ENCODE results near the gene VPS13A. TPM values are rescaled to one million over a fixed set of nuclear protein-coding genes. Genes with fewer than 3 reads are reported as not detected.

Gene VPS13A
- total RNA-seq, 1 experiment from 2014 or later: 32.2 TPM

GRCh38 chr9:77450085-77450475 is 272.7 kb downstream of the VPS13A start:
- DNase-seq (ENCODE audit: low spot score): no peak
- TF ChIP-seq, protein P1, sequence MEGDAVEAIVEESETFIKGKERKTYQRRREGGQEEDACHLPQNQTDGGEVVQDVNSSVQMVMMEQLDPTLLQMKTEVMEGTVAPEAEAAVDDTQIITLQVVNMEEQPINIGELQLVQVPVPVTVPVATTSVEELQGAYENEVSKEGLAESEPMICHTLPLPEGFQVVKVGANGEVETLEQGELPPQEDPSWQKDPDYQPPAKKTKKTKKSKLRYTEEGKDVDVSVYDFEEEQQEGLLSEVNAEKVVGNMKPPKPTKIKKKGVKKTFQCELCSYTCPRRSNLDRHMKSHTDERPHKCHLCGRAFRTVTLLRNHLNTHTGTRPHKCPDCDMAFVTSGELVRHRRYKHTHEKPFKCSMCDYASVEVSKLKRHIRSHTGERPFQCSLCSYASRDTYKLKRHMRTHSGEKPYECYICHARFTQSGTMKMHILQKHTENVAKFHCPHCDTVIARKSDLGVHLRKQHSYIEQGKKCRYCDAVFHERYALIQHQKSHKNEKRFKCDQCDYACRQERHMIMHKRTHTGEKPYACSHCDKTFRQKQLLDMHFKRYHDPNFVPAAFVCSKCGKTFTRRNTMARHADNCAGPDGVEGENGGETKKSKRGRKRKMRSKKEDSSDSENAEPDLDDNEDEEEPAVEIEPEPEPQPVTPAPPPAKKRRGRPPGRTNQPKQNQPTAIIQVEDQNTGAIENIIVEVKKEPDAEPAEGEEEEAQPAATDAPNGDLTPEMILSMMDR (conservative IDR thresholded peaks at IDR 0.05; ENCODE audit: low read depth, low read length): no peak
- no peak for TF ChIP-seq EZH2 (IDR thresholded peaks at IDR 0.05; ENCODE audit: borderline replicate concordance, low read depth, low read length, poor library complexity, severe bottlenecking)
- CTCF ChIA-PET: interaction anchor here (1.2 kb wide), 1 partner anchor 17 kb away, joined by 3 read pairs; no protein-coding TSS in a partner anchor
- H3K36me3 ChIP-seq (ENCODE audit: insufficient read depth, low read length, poor library complexity, severe bottlenecking): no peaks in the 10 kb centered on the region
- BruUV-seq (replicated peaks): no TSS peak
- H3K4me1 ChIP-seq (ENCODE audit: insufficient read depth, low read length, poor library complexity, severe bottlenecking): peaks cover 12% of the 10 kb centered on the region
- H3K27me3 ChIP-seq (replicated peaks; ENCODE audit: insufficient read depth, low read depth, low read length, poor library complexity): no peaks in the 10 kb centered on the region
- intact Hi-C loops (cut with micrococcal nuclease; ENCODE audit: unreplicated experiment): no loop called here
- no peak overlapping the region for H3K4me3 ChIP-seq (ENCODE audit: low read depth, low read length, poor library complexity, severe bottlenecking)
- H3K9me3 ChIP-seq (ENCODE audit: low read depth, low read length, poor library complexity, severe bottlenecking): no peaks in the 10 kb centered on the region
- POLR2A ChIA-PET (ENCODE audit: low non-redundant PET): no interaction called here
- H3K27ac ChIP-seq (ENCODE audit: low read depth, low read length, poor library complexity, severe bottlenecking): no peak overlapping the region

- ChIA-PET CTCF (no interaction called here), POLR2A (ENCODE audit: low non-redundant PET) (no interaction called here)
- Histone ChIP-seq H3K27ac (ENCODE audit: low read depth, low read length, poor library complexity, severe bottlenecking) (no peak overlapping the region), H3K27me3 (replicated peaks; ENCODE audit: insufficient read depth, low read depth, low read length, poor library complexity) (no peaks in the 10 kb centered on the region), H3K4me3 (ENCODE audit: low read depth, low read length, poor library complexity, severe bottlenecking) (no peak overlapping the region), H3K36me3 (ENCODE audit: insufficient read depth, low read length, poor library complexity, severe bottlenecking) (no peaks in the 10 kb centered on the region), H3K9me3 (ENCODE audit: low read depth, low read length, poor library complexity, severe bottlenecking) (no peaks in the 10 kb centered on the region), H3K4me1 (ENCODE audit: insufficient read depth, low read length, poor library complexity, severe bottlenecking) (peaks cover 12% of the 10 kb centered on the region)
- no TSS peak for BruUV-seq (replicated peaks)
- intact Hi-C loops (cut with micrococcal nuclease; ENCODE audit: unreplicated experiment): no loop called here
- no peak for TF ChIP-seq EZH2 (IDR thresholded peaks at IDR 0.05; ENCODE audit: borderline replicate concordance, low read depth, low read length, poor library complexity, severe bottlenecking)
- TF ChIP-seq, protein P1 (conservative IDR thresholded peaks at IDR 0.05; ENCODE audit: low read depth, low read length): no peak
- DNase-seq (ENCODE audit: low spot score): no peak
Measured at GRCh38 chr9:77451507-77451906, 274.2 kb downstream of the VPS13A start.

GRCh38 chr9:77453825-77454647 is 276.7 kb downstream of the VPS13A start:
- Histone ChIP-seq H3K27ac (ENCODE audit: low read depth, low read length, poor library complexity, severe bottlenecking) (no peak overlapping the region), H3K4me3 (ENCODE audit: low read depth, low read length, poor library complexity, severe bottlenecking) (no peak overlapping the region), H3K4me1 (ENCODE audit: insufficient read depth, low read length, poor library complexity, severe bottlenecking) (peaks cover 29% of the 10 kb centered on the region), H3K36me3 (ENCODE audit: insufficient read depth, low read length, poor library complexity, severe bottlenecking) (no peaks in the 10 kb centered on the region), H3K27me3 (replicated peaks; ENCODE audit: insufficient read depth, low read depth, low read length, poor library complexity) (no peaks in the 10 kb centered on the region), H3K9me3 (ENCODE audit: low read depth, low read length, poor library complexity, severe bottlenecking) (no peaks in the 10 kb centered on the region)
- ChIA-PET CTCF (interaction anchor here (0.9 to 1.3 kb wide), 2 partner anchors 14 to 21 kb away, joined by 3 to 4 read pairs; no protein-coding TSS in a partner anchor), POLR2A (ENCODE audit: low non-redundant PET) (no interaction called here)
- DNase-seq (ENCODE audit: low spot score): no peak
- TF ChIP-seq, protein P1 (conservative IDR thresholded peaks at IDR 0.05; ENCODE audit: low read depth, low read length): no peak
- TF ChIP-seq EZH2 (IDR thresholded peaks at IDR 0.05; ENCODE audit: borderline replicate concordance, low read depth, low read length, poor library complexity, severe bottlenecking): no peak
- no TSS peak for BruUV-seq (replicated peaks)
- intact Hi-C loops (cut with micrococcal nuclease; ENCODE audit: unreplicated experiment): no loop called here
